AG09309 (cell line): Measurements from ENCODE around the gene AOC3.
"Not testable (repeated sequence)": the region's sequence is repeated elsewhere in the genome, so short reads cannot be mapped to it uniquely, and the experiment has no call there.

Experiments
- DNase-seq: peaks from one replicate; pipeline ENCODE4 v3.0.0-alpha.2; 2010; ENCODE audit warnings: low read depth
- H3K4me3 ChIP-seq: 2 replicates; pipeline ENCODE4 v1.5.1; 2011; ENCODE audit warnings: mild to moderate bottlenecking, low read depth, low read length, moderate library complexity; ENCODE audit not compliant: control insufficient read depth
- CTCF ChIP-seq: IDR thresholded peaks from 2 replicates; pipeline ENCODE4 v1.5.1; 2011; ENCODE audit warnings: mild to moderate bottlenecking, low read depth, low read length, inconsistent platforms; ENCODE audit not compliant: insufficient read depth, control insufficient read depth; ENCODE audit errors: missing control alignments

AOC3 gene

DNA sequence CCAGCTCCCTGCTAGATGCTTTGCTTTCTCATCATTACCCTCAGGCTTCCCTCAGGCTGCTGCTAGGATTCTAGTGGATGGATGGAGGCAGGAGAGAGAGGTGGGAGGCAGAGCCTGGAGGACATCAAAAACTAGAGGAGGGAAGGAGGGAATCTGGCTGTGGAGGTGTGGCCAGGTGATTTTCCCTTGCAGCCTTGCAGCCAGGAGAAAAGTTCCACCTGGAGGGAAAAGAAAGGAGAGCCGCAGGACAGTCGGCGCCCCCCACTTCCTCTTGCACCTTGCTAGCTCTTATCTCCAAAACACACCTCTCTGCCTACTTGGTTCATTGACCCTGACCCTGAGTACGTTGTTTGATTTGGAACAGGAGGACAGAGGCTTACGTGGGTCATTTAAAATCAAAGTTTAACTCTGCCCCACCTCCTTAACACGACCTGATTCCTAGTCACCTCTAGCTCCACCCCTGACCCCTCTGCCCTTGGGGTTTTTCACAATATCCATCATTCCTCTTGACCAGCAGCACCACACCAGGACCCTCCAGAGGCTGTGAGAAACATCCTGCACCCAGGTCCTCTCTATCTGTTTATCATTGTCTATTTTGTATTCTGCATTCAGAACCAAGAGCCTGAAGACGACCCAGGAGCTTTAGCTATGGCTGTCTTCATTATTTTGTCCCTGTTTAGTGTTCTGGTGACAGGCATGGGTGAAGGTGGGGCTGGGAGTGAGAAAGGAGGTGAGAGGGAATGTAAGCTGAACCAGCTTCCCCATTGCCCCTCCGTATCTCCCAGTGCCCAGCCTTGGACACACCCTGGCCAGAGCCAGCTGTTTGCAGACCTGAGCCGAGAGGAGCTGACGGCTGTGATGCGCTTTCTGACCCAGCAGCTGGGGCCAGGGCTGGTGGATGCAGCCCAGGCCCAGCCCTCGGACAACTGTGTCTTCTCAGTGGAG is 15.9 kb downstream of the AOC3 start:
- H3K4me3 ChIP-seq, result no peak overlapping the region
- no peak for DNase-seq
- no peak for TF ChIP-seq CTCF

DNA sequence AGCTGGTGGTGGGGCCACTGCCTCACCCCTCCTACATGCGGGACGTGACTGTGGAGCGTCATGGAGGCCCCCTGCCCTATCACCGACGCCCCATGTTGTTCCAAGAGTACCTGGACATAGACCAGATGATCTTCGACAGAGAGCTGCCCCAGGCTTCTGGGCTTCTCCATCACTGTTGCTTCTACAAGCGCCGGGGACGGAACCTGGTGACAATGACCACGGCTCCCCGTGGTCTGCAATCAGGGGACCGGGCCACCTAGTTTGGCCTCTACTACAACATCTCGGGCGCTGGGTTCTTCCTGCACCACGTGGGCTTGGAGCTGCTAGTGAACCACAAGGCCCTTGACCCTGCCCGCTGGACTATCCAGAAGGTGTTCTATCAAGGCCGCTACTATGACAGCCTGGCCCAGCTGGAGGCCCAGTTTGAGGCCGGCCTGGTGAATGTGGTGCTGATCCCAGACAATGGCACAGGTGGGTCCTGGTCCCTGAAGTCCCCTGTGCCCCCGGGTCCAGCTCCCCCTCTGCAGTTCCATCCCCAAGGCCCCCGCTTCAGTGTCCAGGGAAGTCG is 16.8 kb downstream of the AOC3 start:
- DNase-seq, H3K4me3 ChIP-seq: not testable (repeated sequence)

- TF ChIP-seq CTCF, result no peak
- DNase-seq, result no peak
- no peak overlapping the region for H3K4me3 ChIP-seq
These were observed 17.3 kb downstream of the AOC3 start for GRCh38 chr17:42868338-42868737.

GRCh38 chr17:42871647-42872046 is 20.6 kb downstream of the AOC3 start:
- no peak overlapping the region for H3K4me3 ChIP-seq
- no peak for TF ChIP-seq CTCF
- DNase-seq, result no peak

DNA sequence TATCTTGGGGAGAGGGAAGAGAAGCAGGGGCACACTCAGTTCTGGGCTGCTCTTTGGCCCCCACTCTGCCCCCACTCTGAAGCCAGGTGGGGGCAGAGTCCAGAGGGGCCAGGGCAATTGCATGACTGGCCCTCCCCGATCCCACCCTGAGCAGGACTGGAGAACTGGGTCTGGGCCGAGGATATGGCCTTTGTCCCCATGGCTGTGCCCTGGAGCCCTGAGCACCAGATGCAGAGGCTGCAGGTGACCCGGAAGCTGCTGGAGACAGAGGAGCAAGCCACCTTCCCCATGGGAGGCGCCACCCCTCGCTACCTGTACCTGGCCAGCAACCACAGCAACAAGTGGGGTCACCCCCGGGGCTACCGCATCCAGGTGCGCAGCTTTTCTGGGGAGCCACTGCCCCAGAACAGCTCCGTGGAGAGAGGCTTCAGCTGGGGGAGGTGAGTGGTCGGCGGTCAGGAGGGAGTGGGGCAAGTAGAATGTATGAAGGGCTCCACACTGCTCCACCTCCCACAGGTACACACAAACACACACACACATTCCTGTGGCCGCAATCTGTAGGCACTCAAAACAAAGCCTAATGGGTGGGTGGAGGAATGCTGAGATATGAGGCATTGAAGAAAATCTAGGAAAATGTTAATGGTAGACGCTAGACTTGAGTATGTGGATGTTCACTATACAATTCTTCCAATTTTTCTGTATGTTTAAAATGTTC is 21.4 kb downstream of the AOC3 start:
- no peak for DNase-seq
- H3K4me3 ChIP-seq, result no peak overlapping the region
- no peak for TF ChIP-seq CTCF

DNA sequence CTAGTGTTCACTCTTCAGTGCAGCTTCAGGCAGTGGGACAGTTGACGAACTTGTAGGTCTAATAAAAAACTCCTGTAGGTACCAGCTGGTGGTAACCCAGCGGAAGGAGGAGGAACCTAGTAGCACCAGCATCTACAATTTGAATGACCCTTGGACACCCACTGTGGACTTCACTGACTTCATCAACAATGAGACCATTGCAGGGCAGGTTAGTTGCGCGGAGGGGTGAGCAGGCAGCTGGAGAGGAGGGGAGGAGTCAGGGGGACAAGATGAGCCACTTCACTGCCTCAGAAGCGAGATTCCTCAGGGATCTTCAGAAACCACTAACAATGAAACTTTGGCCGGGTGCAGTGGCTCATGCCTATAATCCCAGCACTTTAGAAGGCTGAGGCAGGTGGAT is 22.3 kb downstream of the AOC3 start:
- no peak for TF ChIP-seq CTCF
- H3K4me3 ChIP-seq, result no peak overlapping the region
- DNase-seq, result no peak

GRCh38 chr17:42873932-42874695 is 23.1 kb downstream of the AOC3 start:
- not testable (repeated sequence) for DNase-seq, H3K4me3 ChIP-seq
